ENCODE data around the gene CNTD1.

Gene CNTD1

DNA sequence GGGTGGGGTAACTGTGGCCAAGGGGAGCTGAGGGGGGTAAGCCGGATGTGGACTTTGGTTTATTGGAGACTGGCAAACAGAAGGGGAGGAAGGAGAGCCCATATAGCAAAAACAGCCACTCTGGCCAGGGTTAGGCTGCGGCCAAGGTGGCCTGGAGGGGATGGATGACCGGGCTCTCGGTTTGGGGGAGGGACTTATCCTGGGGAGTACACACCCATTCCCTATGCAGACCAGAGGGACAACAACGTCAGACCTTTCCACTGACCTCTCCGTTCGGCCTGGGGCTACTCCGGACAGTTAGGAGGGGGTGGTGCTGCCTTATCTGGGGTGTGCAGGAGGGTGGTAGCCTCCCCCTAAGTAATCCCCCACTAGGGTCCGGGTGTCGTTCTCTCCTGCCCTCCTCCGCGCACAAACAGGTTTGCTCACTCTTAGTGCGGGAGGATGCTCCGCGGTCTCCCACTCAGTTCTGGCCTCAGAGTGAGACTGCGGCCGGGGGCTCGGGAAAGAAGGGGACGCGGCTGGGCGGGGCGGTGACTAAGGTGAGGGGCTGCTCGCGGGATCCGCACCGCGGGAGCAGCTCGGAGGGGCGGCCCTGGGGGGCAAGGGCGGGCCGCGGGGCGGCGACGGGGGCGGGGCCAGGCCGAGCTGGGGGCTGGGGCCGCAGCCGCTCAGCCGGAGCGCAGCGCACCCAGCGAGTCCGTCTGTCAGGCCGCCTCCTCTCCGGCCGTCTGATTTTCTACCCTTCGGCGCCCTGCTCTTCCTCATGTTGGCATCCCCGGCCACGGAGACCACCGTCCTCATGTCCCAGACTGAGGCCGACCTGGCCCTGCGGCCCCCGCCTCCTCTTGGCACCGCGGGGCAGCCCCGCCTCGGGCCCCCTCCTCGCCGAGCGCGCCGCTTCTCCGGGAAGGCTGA lies 18.5 kb upstream of the CNTD1 start, which contains the start of gene WNK4:
Gene WNK4 (plus strand): TSS at position 675 of the 915 bp plus-strand sequence. CDS start 89 bp downstream, at position 764.
- no peak for DNase-seq

DNA sequence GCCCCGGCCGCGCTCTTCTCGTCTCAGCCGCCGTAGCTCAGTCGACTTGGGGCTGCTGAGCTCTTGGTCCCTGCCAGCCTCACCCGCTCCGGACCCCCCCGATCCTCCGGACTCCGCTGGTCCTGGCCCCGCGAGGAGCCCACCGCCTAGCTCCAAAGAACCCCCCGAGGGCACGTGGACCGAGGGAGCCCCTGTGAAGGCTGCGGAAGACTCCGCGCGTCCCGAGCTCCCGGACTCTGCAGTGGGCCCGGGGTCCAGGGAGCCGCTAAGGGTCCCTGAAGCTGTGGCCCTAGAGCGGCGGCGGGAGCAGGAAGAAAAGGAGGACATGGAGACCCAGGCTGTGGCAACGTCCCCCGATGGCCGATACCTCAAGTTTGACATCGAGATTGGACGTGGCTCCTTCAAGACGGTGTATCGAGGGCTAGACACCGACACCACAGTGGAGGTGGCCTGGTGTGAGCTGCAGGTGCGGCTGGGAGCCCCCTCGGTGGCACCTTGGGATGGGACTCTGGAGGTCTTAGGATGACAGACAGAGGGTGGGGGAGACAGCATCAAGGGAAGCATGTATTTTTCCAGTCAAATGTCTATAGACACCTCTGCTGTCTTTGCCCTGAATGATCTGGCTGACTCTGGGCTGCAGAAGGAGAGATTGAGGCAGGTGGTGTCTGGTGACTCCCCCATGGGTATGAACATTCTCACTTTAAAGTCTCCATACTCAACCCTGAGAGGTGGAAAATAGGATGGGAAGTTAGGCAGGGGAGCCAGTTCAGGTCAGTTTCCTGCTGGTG lies 17.6 kb upstream of the CNTD1 start:
- DNase-seq: no peak

DNA sequence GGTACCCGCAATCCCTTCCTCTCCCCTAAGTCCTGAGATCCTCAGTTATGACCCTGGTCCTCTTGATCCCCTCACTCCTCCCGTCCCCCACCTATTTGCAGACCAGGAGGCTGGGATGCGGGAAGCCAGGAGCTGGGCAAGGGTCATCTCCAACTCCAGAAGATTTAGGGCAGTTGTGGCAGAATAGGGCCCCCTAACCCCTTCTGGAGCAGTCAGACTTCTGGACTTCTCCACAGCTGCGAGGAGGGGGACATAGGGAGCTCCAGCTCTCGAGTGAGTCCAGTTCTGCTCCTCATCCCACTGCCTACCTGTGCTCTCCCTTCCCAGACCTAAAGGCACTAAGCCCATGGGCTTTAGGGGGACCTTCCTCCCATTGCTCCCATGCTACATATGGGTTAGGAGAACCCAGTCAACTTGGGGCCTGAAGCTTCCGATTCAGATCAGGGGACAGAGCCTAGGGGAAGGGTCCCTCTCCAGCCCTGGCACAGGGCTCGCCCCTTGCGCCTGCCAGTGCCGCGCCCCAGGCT lies 17.0 kb upstream of the CNTD1 start:
- no peak for DNase-seq

DNA sequence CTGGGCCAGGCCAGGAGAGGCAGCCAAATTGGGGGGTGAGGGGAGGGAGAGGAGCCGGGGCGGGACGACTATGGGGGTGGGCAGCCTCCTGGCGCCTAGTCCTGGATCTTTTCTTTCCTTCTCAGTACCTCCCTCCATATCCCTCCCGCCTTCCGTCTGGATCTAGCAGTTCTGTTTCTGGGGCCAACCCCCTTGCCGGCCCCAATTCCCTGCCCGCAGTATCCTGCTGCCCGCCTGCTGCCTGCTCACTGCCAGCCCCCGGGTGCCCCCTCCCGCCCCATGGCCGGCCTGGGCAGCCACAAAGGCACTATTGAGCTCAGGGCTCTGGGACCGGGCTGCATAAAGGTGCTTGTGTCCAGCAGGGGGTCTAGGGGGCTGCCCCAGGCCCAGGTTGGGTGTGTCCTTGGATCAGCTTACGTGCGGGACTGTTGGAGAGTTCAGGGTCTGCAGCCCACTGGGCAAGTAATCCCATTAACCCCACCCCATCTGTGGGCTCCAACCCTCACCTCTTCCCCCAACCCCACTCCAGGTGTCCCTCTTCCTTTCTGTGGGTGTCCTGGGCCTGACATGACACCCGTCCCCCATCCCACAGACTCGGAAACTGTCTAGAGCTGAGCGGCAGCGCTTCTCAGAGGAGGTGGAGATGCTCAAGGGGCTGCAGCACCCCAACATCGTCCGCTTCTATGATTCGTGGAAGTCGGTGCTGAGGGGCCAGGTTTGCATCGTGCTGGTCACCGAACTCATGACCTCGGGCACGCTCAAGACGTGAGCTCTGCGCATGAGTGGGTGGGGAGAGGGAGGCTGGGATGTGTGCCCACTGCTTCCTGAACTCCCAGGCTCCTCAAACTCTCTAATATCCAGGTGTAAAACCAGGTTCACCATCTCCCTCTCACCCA lies 16.2 kb upstream of the CNTD1 start:
- DNase-seq: no peak

DNA sequence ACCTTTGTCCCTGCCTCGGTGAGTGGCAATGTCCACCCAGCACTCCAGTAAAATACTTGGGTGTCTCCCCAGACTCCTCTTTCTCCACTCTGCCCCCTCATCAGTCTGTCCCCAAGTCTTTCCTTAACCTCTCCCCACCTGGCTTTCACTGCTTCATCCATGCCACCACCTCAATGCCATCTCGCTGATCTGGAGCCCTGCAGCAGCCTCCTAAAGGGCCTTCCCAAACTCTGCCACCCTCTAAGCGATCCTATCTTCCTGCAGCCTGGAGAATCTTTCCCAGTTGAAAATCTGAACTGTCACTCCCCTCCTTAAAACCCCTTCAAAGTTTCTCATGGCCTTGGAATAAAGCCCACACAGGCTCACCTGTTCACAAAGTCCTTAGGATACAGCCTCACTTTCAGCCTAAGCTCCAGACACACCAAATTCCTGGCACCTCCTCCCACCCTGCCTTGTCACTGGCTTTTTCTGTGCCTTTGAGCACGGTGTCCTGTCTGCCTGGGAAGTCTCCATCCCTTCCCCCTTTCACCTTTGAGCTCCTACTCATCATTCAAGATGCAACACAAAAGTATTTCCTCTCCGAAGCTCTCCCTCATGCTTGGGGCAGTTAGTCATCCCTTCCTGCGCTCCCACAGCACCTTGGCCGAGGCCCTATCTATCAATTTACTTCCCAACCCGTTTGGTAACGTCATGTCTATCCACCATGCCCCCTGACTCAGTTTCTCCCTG lies 15.4 kb upstream of the CNTD1 start:
- no peak for DNase-seq

DNA sequence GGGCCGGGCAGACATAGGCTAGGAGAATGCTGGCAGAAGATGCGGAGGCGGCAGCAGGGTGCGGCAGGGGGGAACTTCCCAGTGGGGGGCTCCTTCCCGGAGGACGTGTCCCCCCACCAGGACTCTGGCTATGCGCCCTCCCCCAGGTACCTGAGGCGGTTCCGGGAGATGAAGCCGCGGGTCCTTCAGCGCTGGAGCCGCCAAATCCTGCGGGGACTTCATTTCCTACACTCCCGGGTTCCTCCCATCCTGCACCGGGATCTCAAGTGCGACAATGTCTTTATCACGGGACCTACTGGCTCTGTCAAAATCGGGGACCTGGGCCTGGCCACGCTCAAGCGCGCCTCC lies 14.9 kb upstream of the CNTD1 start:
- DNase-seq: no peak

DNA sequence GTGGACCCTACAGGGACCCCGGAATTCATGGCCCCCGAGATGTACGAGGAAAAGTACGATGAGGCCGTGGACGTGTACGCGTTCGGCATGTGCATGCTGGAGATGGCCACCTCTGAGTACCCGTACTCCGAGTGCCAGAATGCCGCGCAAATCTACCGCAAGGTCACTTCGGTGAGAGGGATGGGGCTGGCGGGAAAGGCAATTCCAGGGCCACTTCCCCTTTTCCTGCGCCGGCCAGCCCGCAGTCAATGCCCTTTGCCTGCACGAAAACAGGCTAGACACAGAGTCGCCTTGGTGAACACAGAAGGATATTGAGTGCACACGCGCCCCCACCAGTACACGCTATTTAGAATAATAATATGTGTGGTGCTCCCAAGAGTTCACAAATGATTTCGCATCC lies 14.3 kb upstream of the CNTD1 start:
- DNase-seq: no peak

DNA sequence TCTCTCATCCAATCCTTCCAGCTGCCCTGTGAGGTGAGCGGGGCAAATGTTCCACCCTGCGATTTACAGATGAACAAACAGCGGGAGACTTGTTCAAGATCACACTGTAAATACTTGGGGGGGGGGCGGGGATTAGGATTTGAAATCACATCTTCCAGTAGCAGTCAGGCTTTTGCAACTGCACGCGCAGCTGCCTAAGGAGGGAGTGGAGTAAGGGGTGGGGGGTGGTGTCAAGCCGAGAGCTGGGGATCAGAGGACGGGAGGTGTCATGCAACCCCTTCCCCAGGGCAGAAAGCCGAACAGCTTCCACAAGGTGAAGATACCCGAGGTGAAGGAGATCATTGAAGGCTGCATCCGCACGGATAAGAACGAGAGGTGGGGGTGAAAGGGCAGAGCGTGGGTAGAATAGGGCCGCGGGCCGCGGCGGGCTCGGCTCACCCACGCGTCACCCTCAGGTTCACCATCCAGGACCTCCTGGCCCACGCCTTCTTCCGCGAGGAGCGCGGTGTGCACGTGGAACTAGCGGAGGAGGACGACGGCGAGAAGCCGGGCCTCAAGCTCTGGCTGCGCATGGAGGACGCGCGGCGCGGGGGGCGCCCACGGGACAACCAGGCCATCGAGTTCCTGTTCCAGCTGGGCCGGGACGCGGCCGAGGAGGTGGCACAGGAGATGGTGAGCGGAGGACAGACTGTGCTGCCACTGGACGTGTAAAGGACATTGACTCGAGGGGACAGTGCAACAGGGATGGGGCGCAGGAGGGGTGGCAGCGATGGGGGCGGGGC lies 13.7 kb upstream of the CNTD1 start:
- no peak for DNase-seq

DNA sequence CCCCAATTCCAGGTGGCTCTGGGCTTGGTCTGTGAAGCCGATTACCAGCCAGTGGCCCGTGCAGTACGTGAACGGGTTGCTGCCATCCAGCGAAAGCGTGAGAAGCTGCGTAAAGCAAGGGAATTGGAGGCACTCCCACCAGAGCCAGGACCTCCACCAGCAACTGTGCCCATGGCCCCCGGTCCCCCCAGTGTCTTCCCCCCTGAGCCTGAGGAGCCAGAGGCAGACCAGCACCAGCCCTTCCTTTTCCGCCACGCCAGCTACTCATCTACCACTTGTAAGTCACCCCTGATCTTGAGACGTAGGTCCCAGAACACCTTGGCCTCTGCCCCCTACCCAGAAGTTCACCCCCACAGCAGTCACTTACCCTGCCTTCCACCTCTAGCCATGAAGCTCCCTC lies 11.4 kb upstream of the CNTD1 start:
- no peak for DNase-seq

DNA sequence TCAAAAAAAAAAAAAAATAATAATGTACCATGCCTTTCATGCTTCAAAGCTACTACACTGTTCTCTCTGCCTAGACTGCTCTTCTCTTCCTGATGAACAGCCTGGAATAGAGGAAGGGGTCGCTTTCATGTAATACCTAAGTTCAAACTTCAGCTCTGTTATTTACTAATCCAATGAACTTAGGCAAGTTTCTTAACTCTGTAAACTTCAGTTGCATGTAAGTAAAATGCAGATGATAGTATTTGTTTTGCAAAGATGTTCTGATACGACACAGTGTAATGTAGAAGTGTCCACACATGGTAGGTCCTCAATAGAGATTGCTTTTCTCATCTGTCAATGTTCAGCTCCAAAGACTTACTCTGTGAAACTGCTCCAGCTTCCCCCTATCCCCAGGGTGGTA lies 6.7 kb upstream of the CNTD1 start:
- no peak for DNase-seq

DNA sequence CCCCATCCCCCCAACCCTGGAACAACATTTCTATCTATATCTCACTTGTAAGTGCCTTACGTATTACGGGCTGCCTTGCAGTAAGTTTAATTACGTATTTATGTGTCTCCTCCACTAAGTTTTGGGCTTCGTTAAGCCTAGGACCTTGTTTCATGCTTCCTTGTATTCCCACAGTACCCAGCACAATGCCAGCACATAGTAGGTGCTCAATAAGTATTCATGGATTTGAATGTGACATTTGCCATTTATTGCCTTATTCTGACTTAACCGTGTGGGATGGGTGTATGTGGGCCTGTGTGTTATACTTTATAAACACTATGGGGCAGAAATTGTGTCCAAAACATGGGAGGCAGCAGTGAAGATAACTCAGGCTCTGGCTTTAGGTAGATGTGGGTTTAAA lies 6.1 kb upstream of the CNTD1 start:
- DNase-seq: no peak

DNA sequence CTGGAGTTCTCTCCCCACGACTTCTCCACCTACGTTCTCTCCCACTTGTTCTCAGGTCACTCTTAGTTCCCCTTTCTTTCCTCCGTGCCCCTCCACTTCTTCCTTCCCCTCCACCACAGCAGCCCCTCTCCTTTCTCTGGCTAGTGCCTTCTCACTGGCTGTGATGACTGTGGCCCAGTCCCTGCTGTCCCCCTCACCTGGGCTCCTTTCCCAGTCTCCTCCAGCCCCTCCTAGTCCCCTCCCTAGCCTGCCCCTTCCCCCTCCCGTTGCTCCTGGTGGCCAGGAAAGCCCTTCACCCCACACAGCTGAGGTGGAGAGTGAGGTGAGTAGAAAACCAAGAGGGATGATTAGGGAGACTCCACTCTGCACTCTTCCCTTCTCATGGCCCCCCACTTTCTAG lies 3.6 kb upstream of the CNTD1 start:
- no peak for DNase-seq

DNA sequence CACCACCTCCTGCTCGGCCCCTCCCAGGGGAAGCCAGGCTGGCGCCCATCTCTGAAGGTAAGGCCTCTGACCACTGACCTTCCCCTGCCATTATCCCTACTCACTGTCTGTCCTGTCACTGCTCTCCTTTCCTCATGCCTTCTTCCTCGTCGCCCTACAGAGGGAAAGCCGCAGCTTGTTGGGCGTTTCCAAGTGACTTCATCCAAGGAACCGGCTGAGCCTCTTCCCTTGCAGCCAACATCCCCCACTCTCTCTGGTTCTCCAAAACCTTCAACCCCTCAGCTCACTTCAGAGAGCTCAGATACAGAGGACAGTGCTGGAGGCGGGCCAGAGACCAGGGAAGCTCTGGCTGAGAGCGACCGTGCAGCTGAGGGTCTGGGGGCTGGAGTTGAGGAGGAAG lies 3.2 kb upstream of the CNTD1 start:
- no peak for DNase-seq

DNA sequence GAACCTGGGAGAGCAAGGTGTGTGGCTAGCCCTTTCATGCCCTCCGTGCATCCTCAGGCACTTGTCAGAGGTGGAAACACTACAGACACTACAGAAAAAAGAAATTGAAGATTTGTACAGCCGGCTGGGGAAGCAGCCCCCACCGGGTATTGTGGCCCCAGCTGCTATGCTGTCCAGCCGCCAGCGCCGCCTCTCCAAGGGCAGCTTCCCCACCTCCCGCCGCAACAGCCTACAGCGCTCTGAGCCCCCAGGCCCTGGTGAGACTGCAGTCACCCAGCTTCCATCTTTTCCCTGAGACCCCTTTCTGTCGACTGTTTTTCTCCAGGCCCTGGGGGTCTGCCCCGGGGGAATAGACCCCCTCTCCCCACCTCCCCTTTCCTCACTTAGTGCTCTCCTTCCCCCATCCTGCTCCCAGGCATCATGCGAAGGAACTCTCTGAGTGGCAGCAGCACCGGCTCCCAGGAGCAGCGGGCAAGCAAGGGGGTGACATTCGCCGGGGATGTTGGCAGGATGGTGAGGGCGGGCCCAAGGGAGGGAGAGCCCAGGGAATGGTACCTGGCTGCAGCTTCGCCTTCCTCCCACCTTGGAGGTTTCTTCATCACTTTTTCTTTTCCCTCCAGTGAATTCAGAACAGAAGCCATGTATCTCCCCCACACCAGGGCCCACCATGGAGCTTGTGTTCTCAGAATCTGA lies 2.4 kb upstream of the CNTD1 start:
- DNase-seq: no peak

DNA sequence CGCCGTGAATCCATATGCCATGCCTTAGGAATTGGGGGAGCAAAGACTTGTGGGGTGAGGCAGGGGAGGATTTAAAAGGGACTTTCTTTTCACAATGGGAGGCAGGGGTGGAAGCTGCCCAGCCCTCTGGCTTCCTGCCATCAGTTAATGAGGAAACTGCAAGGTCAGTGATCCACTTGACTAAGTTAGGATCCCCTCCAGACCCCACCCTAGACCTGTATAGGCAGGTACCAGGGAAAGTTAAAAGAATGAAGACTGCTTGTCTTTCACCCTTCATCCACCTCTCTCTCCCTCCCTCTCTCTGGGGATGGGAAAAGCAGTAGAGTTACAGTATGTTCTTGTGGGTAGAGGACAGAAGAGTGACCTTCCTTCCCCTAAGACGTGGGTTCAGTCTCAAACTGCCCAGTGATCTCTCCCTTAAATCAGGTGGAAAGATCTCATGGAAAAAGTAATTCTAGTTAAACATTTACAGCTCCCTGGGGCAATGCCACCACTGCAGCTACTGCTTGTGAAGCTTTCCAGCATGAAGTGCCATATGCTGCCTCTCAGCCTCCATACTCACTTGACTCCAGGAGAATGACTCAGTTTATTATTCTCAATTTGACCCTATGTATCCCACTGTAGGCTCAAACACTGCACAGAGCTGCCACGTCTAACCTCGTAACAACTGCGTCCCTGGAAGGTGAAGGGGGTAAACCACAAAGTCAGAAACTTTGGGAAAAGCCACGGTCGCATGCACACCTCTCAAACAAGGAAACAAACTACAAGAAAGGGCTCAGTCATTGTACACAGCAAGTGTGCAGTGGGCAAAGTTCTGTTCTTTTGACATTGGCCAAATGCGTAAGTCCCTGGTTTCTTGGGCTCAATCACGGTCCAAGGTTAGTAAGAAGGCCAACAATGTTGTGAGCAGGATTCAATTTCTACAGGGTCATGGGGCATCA lies 1.3 kb upstream of the CNTD1 start:
- DNase-seq: no peak

DNA sequence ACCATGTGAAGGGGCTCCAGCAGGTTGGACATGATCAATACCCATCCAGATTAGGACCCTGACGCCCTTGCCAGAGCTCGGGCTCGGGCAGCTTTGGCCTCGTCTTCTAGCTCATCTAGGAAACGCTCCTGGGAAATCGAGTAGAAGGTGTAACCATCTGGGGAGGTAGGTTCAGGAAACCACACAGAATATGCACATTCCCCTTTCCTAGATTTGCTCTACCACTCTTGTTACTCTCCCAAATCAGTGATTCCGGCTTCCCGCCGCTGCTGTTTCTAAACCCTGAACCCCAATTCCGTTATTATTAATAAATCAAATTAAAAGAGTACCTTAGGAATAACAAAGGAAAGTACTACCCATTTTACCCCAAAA lies 664 bp upstream of the CNTD1 start:
- no peak for DNase-seq

DNA sequence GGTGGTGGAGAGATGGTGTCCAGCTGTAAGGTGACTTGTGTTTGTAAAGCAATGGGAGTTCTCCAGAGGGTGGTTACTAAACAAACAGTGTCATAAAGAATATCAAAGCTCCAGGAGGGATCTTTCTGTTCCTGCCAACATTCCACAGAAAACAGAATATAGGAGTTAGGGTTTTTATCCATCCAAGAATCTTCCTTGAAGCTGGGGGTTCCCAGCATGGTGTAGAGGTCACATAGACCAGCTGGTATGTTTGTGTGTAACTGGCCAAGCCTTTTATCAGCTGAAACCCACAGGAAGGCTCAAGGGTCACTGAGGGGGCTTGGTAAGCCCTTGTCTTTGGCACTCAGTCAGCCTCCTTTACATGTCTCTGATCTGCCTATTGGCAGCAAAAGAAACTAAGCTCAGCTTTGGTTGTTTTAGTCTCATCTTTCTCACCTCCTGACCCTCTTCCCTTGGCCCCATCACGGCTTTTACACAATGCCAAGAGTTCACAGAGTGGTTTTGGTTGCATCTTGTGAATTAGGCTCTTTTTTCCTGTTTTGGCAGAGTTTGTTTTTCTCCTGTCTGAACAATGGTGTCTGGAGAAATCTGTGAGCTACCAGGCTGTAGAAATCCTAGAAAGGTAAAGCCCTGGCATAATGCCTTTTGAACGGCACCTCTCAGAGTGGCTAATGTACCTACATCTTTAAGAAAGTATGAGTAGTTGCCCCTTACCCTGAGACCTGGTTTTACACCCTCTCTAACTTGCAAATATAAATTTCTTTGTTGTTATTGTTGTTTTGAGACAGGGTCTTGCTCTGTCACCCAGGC lies 4.6 kb downstream of the CNTD1 start:
- DNase-seq: no peak

DNA sequence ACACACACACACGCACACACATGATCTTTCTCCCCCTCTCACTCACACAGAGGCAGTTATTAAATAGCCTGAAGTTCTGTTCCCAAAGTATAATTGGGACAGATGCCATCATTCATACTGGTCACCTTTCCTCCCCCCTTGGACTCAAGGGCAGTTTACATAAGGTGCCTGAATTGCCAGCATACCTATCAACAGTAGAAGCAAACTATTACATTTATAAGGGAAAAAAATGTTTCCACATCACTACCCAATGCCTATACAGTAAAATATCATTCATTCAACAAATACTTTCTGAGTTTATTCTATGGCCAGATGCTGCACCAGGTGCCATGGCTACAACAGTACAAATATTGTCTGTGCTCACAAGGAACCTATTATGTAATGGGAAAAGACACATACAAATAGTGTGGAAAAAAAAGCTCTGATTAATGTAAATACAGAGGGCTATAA lies 6.3 kb downstream of the CNTD1 start:
- no peak for DNase-seq

DNA sequence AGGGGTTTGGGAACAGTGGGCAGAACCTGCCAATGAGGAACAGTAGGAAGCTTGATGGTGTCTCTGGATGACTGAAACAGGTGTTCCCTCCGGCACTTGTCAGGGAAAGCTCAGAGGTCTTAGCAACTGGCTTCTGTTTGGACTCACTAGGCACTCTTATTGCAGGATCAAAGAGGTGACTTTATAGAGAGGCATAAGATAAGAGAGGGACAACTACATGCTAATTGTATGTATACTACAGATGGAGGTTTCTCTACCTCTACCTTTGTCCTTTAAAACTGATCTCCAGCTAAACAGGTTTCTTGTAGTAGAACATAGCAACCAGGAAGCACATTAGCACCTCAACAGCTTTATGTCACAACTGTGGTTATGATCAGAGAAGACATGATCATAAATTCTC lies 7.6 kb downstream of the CNTD1 start:
- DNase-seq: no peak
